ENCODE results near the gene DAB2.

GRCh38 chr5:39349484-39349883 lies 75.3 kb downstream of the DAB2 start:
- TF ChIP-seq CTCF (conservative IDR thresholded peaks at IDR 0.05; ENCODE audit: low read length) (no peak), EZH2phosphoT487 (IDR thresholded peaks at IDR 0.05; ENCODE audit: borderline replicate concordance, low read depth, low read length) (no peak)
